ENCODE measurements around the gene DEPDC5.

The DEPDC5 gene

GRCh38 chr22:31929167-31929930, 175.5 kb downstream of the DEPDC5 start:
- no peak for DNase-seq

- DNase-seq, result no peak
Measured at GRCh38 chr22:31932863-31933262, 179.0 kb downstream of the DEPDC5 start.

DNA sequence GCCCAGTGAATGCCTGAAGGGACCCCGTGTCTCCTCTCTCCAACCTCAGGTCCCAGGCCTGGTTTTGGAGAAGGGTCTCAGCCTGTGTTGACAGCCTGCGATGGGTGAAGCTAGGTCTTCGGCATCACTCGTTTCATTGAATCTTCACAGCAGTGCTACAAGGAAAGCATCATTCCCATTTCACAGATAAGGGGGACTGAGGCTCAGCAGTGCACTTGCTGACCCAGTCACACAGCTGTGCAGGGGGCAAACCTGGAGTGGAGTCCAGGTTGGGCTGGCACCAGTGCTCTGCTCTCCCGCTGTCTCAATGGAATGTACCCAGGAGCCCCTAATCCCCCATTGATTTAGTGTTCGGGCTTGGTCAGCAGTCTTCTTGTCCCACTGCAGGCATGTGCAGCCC, 179.6 kb downstream of the DEPDC5 start:
- no peak for DNase-seq

DNA sequence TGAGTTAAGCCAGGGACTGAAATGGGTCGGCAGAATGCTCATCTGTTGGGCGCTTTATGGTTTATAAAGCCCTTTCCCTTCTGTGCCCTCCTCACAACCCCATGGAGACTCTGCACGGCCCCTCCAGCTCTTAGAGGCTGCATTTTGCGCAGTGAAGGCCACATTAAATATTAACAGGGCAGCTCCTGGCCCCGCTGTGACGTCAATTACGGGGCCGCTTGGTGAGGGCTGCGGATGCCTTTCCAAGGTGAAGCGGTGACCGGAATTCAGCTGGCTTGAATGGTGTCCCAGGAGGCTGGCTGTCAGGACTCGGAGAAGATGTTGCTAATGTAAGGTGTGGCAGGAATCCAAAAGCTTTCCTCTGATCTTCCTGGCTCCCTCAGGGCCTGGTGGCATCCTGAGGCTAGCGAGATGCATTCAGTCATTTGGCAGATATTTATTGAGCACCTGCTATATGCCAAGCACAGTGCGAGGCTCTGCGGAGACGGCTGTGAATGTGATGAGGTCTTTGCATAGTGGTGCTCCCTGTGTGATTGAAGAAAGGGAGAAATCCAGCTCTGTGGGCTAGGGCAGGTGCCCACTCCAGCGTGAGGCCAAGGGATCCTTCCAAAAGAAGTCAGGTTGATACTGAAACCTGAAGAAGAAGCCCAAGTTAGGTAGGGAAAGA, 180.1 kb downstream of the DEPDC5 start:
- no peak for DNase-seq

DNA sequence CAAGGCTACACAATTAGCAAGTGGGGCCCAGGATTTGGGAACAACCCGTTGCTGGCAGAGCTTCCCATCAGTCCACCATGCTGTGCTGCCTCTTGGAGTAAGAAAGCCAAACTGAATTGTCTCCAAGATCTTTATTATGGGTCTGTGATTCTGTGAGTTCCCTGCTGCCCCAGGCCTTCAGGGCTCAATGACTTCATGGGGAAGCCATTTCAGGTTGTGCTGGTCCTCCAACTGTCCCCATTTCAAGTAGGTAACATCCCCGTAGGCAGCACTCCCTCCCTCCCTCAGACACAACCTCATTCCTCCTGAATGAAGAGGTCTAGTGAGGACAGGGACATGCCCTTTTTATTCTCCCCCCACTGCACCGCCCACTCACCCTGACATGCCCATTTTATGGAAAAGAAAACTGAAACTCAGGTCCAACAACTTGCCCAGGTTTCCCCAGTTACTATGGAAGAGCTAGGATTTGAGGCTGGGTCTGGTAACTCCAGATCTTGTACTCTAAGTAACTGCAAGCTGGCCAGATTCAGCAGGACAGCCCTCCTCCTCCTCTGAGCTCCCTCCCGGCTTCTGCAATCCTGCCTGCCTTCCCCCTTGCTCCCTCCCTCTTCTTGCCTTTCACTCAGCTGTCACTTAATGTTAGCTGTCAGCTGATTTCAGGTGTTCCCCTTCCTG, 182.3 kb downstream of the DEPDC5 start:
- no peak for DNase-seq

DNA sequence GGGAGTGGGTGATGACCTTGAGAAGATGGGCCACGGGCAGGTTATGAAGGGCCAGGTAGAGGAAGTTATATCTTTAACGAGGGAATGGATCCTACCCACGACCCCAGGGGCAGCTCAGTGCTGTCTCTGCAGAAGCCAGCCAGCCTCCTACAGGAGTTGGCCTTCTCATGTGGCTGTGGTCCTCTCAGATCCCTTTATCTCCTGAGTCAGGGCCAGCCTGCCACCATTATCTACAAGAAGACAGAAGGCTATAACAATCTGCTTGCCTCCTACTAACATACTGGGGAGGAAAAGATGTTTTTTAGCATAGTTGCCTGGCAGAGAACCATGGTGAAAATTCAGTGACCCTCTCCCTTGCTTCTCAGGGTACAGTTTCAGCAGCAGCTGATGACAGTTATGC, 183.5 kb downstream of the DEPDC5 start:
- DNase-seq, result no peak

- no peak for DNase-seq
Measured at GRCh38 chr22:31938296-31938695, 184.5 kb downstream of the DEPDC5 start.

DNA sequence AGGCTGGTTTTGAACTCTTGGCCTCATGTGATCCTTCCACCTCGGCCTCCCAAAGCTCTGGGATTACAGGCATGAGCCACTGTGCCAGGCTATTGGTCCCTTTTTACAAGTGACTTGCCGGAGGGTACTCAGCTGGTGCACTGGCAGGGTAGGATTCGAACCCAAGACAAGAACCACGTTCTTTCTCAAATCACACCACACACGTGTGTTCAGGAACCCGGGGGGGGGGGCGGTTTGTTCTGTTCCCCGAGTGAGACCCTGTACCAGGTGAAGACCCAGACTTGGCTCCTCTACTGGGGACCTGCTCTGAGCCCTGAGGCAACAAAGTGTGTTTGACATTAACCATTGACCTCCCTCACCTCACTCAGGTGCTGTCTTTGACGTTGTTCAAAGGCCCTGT, 186.7 kb downstream of the DEPDC5 start:
- no peak for DNase-seq

- no peak for DNase-seq
Measured at GRCh38 chr22:31942091-31942490, 188.3 kb downstream of the DEPDC5 start.

GRCh38 chr22:31943206-31943977, 189.6 kb downstream of the DEPDC5 start:
- DNase-seq, result no peak

DNA sequence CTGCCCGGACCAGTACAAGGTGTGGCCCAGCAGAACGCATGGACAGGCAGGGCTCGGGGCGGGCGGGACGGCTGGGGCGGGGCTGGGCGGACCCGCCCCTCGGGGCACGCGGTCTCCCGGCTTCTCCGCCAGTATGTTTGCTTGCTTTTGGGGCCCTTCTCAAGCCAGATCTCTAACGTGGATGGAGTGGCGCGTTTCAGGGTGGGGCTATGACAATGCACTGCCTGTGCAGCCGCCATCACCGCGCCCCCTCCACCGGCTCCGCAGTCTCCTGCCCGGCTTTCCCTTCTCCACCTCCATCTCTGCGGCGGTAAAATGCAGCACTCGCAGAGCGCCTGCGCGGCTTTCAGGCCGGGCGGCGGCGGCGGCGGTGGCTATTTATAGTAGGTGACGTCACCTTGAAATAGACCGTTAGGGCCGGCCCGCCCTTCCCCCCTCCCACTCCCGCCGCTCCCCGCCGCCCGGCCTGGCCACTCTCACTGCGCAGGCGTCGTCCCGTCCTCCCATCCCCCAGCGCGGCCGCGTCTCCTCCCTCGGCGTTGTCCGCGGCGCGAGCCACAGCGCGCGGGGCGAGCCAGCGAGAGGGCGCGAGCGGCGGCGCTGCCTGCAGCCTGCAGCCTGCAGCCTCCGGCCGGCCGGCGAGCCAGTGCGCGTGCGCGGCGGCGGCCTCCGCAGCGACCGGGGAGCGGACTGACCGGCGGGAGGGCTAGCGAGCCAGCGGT, 190.3 kb downstream of the DEPDC5 start, which contains the start of gene YWHAH:
TSS of gene YWHAH (plus strand) at position 558 of the 722 bp plus-strand sequence. CDS start 199 bp downstream, outside the sequence.
- DNase-seq, result peak; percentile 93

DNA sequence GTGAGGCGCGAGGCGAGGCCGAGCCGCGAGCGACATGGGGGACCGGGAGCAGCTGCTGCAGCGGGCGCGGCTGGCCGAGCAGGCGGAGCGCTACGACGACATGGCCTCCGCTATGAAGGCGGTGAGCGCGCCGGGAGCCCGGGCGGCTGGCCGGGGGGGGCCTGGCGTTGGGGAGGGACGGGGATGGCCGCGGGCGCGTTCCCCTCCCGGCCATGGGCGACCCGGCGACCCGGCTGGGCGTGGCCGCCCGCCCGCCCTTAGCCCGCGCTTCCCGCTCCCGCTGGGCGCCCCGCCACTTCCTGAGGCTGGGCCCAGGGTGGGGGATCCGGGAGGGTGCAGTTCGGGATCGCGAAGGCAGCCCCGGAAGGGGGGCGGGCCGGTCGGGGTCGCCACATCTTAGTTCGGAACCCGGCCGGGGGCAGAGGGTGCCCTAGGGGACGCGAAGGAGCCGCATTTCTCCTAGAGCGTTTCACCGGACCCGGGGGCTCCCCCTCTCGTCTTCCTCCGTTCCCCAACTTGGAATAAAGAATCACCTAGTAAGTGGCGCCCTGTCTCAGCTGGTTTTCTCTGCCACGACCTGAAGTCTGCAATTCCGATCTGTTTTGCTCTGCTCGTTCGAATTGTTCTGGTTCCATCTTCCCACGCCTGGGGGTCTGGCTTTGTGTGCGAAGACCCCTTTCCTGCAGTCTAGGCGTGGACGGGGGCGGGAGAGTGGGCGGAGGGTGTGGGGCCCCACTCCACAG, 191.1 kb downstream of the DEPDC5 start:
- no peak for DNase-seq

- DNase-seq, result peak; percentile 41
Measured at GRCh38 chr22:31945443-31945855, 191.6 kb downstream of the DEPDC5 start.

DNA sequence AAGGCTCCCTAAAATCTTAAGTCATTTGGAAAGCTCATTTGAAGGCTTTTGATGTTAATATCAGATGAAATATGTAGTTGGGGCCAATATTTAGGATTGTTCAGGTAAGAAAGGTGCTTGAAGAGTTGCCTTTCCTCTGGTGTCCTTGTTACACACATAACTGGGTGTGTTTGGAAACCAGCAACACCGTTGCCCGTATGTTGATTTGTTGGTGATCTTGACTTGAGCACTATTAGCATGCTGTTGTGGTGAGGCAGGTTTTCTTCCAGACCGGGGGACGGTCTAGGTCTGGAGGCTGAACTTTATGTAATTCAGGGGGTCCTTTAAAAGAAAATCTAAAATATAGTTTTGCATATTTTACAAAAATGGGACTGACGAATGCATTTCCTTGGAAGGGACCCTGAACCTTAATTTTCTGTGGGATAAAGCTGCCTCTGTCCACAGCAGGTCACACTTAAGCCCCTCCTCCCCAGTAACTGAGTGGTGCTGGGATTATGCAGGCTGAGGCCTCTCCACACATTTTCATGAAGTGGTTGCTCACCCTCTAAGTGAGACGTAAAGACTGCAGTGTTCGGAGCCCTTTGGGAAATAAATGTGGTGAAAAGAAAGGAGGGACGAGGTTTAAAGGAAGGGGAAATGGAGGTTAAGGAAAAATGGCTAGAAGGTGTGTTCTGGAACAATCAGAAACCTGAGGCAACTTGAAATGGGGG, 192.3 kb downstream of the DEPDC5 start:
- DNase-seq, result peak; percentile 21

- peak; percentile 73 for DNase-seq
Measured at GRCh38 chr22:31947296-31947695, 193.5 kb downstream of the DEPDC5 start.

GRCh38 chr22:31948002-31948401, 194.2 kb downstream of the DEPDC5 start:
- no peak for DNase-seq

DNA sequence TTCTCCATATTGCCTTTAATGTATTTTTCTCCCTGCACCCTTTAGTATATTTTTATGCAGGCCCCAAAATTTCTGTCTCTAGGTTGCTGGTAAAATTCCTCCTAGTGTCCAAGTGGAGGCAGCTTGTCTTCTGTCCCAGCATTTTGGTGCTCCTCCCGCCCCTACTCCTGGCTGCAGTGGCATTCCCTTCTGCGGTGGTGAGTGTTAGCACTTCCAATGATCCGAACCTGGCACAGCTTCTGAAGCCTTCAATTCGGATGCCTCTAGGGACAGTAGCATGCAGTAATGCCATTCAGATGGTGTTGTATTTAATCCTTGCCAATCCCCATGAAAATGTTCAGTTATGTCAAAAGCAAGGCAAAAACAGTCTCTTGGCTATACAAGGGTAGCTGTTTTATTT, 196.4 kb downstream of the DEPDC5 start:
- no peak for DNase-seq

- no peak for DNase-seq
Measured at GRCh38 chr22:31951194-31952093, 197.6 kb downstream of the DEPDC5 start.

GRCh38 chr22:31952094-31952401, 198.2 kb downstream of the DEPDC5 start:
- DNase-seq, result no peak

DNA sequence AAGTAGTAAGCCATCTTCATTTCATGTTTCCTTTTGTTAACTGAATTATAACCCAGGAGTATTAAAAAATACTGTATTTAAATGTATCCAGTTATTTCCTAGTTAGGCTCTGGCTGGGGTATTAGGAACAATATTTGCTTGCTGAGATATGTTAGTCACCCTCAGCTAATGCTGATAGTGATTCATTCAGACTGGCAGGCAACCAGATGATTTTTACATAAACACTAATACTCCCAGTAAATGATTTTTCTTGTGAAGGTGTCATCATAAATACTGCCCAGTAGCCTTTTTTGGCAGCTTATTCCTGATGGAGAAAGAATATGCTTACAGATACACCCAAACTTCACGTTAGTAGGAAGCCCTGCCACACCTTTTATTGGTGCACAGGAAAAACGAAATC, 198.7 kb downstream of the DEPDC5 start:
- no peak for DNase-seq

All from CD4-positive, alpha-beta T cell treated with Interleukin-21 for 1 hour (primary cell).